RPMI7951 (cell line): ENCODE results near the gene PLB1. TPM values are rescaled to one million over a fixed set of nuclear protein-coding genes. Genes with fewer than 3 reads are reported as not detected.
A peak's percentile ranks its signal among the peaks of the same experiment; 100 is the strongest.
"Not testable (repeated sequence)": the region's sequence is repeated elsewhere in the genome, so short reads cannot be mapped to it uniquely, and the experiment has no call there.

Source experiments
- DNase-seq: peaks from one replicate; pipeline ENCODE4 v3.0.0-alpha.2; 2012; ENCODE audit warnings: low read depth
- total RNA-seq: library from RNA; depleted of rRNA; stranded (reverse); fragments of >200 nt; shearing (Covaris generic); gene quantifications from 2 replicates; pipeline ENCODE4 v1.2.3, GENCODE V29; 2014

The PLB1 gene
- total RNA-seq, 1 experiment from 2014 or later: 0.12 TPM

- DNase-seq: no peak
Observed at GRCh38 chr2:28530782-28531181, 34.9 kb downstream of the PLB1 start.

DNA sequence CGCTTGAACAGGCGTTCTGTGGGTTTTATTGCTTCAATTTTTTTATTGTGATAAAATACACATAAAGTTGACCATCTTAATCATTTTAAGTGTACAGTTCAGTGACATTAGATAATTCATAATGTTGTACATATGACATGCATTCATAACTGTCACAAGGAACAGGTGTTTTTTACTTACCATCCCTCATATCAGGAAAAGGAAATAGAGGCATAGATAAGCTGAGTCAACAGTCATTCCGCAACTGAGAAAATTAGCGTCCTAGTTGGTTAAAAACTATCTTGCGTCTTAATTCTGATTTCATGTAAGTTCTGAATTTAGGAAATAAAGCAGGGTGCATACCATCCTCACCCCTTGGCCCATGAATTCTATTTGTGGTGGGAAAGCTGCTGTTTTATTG lies 36.5 kb downstream of the PLB1 start:
- DNase-seq: no peak

DNA sequence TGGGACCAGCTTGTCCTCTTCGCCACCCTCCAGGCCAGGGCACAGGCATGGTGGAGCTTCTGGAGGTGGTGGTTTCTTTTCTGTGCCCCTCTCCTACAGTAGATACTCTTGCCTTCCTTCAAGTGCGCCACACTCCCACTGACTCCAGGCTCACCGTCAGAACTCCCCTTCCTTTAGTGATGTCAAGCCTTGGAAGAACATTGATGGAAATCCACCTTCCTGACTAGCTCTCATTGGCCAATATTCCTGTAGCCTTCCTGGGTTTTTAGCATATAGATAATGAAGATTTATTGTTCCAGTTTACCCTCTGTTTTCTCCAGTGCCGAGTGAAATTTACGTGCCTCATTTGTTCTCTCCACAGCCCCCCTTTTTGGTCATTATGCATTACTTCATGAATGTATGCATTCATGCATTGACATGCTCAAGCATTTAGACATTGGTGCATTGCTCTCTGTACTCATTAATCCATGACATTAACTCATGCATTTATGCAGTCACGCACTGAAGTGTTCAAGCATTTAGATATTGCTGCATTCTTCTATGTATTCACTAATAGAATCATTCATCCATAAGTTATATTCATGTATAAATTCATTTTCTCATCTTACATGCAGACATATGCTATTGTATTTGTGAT lies 37.3 kb downstream of the PLB1 start:
- no peak for DNase-seq

- no peak for DNase-seq
Observed at GRCh38 chr2:28534817-28535216, 39.0 kb downstream of the PLB1 start.

DNA sequence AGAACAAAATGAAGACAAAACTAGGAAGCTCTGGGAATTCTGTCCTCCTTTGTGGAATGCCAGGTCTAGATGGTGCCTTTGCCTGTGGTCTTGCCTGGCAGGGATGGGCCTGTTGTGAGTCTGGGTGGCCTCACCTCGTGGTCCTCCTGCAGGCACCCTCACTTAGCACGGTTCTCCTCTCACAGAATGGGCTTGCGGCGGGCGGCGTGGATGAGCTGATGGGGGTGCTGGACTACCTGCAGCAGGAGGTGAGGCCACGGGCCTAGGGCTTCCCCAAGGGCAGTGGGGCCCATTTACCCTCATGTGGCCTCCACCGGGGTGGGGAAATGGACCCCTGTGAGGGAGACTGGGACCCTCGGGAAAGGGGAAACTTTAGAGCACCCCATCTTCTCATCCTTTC lies 42.3 kb downstream of the PLB1 start:
- no peak for DNase-seq

DNA sequence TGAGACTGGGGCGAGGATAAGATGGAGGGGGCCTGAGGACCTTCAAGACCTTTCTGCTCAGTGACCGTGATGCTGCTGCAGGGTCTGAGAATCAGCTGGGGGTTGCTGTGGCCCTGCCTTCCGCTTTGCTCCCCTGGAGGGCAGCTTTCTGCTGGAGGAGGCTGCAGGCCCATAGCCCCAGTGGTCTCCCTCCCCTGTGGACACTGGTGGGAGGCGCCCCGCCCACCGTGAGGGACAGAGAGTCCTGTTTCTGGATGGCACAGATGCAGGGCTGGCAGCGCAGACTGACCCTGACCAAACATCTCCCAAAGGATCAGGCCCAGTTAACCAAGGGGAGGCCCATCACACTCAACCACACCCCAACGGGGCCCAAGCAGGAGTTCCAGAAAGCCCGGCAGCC lies 42.8 kb downstream of the PLB1 start:
- no peak for DNase-seq

- DNase-seq: no peak
Observed at GRCh38 chr2:28539118-28539541, 43.3 kb downstream of the PLB1 start.

- DNase-seq: peak; percentile 55
Observed at GRCh38 chr2:28543316-28544035, 47.6 kb downstream of the PLB1 start.

DNA sequence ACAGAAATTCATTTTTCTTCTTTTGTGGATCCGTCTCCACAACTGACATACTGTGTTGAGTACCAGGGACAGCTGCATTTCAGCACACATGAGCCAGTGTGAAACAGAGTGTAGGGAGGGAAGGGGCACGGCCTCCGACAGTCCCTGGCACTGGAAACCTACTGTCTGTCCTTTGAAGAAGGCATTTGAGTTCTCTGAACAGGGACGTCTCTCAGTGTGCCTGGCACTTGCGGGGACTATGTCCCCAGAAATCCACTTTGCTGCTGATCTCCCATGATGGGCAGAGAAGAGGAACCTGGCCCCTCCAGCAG lies 48.1 kb downstream of the PLB1 start:
- no peak for DNase-seq

DNA sequence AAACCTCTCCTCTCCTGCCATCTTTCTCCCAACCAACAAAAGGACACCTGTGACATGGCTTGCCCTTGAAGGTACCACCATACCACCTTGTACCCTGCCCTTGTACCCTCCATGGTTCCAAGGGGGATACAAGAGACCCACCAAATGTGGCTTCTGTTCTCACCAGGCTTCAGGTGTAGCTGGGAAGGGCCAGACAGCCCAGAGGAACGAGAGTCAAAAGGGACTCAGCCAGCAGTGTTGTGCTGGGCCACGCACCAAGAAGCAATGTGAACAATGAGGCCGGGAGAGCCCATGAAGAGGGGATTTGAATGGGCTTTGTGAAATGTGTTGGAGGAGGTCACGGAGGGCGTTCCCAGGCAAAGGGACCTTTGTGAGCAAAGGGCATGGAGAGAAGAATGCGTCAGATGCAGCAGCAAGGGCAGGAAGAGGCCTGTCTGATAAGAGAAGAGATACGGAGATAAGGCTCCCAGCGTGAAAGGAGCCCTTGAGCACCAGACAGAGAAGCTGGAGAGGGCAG lies 48.6 kb downstream of the PLB1 start:
- DNase-seq: no peak

DNA sequence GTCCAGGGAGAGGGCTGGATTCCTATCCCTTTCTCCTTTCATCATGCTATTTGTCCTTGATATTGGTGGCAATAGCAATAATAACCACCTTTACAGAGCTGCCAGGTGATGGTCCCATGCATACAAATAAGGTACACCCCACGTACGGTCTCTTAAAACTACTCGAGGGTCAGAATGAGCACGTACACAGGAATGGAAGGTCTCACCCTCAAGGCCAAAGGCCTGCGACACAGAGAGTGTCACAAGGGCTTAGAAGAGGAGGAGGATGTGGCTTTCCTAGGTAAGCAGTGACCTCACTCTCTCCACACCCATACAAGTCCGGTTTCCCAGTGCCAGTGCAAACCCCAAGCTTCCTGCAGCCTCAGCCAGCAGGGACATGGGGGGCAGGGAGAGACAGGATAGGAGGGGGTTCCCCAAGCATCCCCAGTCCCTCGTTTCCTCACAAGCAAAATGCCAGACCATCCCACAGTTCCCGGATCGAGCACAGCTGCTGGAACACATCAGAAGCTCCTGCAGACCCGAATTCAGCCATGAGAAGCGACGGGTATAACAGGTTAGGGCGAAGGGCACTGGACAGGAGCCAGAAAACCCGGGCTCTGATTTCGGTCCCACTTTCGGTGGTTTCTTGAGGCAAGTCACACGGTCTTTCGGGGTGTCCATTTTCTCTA lies 49.2 kb downstream of the PLB1 start:
- DNase-seq: no peak

DNA sequence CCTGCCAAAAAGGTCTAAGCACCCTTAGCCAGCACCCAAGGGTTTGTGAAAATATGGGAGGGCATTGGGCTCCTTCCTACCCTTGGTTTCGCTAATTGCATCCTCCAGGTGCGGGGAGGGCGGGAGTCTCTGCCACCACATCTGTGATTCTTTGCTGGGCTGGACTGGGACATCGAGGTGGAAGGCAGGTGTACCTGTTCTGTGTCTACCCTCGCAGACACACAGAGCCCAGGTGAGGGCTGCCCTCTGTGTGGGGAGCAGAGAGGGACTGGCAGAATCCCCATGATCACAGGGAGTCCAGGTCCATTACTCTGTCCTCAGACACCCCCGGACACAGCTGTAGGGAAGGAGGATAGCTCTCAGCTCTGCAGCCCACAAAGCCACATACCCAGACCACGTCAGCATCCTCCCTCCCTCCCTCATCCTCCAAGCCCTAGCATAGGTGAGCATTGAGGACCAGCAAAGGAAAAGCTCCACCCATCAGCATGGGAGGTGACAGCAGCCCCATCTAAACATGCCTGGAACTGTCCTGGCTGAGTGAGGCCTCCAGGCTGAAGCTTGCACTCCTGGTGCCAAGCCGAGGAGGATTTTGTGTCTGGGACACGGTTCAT lies 49.8 kb downstream of the PLB1 start:
- DNase-seq: no peak

DNA sequence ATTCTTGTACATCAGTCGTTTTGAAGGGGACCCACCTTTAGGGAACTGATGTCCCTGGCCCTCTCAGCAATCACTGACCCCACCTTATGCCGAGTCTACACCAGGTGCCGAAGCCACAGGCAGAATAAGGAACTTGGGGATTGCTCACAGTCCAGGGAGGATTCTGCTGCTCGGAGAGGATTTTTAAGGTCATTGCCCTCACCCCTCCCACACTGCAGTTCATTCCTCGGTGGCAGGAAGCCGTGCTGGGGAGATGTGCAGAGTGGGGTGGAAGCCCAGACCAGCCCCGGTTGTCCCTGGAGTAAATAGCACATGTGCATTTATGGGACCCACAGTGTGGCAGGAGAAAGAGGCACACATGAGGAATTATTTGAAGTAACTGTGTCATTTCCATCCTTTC lies 50.4 kb downstream of the PLB1 start:
- no peak for DNase-seq

GRCh38 chr2:28547223-28547860 lies 51.5 kb downstream of the PLB1 start:
- no peak for DNase-seq

DNA sequence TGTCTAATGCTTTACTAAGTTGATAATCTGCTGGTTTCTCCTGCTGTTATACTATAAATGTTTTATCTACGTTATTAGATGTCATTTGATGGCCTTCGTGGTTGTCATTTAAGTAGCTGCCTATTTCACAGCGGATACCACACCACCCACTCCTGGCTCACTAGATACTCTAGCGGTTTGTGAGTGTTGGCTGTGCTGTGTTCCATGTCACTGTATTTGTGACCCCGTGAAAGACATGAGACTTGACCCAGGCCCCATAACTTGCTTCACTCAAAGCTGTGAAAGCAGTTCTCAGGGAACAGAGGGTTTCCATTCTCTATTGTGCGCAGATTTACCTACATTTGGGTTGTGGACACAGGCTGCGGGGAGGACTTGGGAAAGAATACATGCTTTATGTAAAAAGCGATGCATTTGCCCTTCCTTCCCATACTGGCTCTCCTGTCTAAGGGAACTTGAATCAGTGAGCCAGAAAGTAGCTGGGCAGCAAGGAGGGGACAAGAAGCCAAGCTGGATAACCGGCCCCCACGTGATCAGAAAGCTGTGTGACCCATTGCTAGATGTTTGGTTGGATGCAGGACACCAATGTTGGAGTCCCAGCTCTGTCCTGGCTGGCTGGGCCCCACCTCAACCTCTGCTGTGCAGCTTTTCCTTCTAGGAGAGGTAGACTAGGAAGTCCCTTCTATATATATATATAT lies 52.2 kb downstream of the PLB1 start:
- DNase-seq: no peak

DNA sequence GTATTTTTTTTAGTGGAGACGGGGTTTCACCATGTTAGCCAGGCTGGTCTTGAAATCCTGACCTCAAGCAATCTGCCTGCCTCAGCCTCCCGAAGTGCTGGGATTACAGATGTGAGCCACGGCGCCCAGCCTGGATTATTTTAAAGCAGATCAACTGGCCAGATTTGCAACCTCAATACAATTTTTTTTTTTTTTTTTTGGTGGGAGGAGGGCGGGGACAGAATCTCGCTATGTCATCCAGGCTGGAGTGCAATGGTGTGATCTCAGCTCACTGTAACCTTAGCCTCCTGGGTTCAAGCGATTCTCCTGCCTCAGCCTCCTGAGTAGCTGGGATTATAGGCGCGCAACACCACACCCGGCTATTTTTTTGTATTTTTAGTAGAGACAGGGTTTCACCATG lies 54.5 kb downstream of the PLB1 start:
- not testable (repeated sequence) for DNase-seq

DNA sequence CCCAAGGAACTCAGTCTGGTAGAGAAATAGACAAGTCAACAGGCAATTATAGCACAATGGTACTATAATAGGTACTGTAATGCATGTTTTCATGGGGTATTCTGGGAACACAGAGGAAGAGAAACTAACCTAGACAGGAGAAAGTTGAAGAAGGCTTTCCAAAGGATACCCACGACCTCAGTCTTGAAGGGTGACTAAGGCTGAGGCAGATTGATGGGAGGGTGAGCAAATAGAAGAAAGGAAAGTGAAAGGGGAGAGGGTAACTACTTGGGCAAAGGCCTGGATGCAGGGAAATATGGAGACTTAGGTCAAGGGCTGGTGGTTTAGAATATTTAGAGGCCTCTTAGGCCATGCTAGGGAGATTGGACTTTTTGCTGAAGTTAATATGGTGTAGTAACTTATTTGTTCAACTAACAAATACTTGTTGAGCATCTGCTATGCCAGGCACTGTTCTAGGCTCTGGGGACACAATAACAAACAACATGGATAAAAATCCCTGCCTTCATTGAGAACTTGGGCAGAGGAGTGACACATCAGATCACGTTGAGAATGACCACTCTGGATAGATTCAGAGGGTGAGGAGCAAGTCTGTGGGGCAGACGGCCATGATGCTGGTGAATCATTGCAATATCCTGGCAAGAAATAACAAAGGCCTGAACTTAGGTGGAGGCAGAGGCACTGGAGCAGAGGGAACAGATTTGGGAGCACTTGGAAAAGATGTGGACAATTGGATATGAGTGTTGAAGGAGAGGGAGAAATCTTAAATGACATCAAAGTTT lies 56.4 kb downstream of the PLB1 start:
- DNase-seq: peak; percentile 47

DNA sequence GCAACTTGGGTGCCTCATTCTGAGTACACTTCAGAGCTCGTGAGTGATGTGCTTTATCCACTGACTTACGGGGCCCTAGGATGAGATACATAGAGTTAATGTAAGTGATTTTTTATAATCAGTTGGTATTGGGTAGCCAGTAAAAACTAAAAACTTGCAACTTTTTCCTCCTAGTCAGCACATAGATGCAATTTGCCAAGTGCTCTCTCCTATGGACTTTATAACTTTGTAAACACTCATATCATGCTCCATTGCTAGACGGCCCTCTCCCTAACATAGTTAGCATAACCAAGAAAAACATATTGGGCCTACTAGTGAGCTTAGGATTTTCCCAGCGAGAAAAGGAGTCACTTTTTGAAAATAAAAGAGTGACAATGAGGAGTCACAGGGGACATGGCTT lies 60.4 kb downstream of the PLB1 start:
- DNase-seq: no peak

GRCh38 chr2:28557389-28558131 lies 61.7 kb downstream of the PLB1 start:
- DNase-seq: no peak
